GM19351 (cell line): ENCODE measurements around the gene ELP4.
"Not testable (repeated sequence)": the region's sequence is repeated elsewhere in the genome, so short reads cannot be mapped to it uniquely, and the experiment has no call there.

ENCODE experiments used
- ATAC-seq: cut with Tn5 transposase; IDR thresholded peaks from one replicate; pipeline ENCODE4 v1.9.1; 2021; ENCODE audit warnings: mild to moderate bottlenecking, moderate library complexity; ENCODE audit not compliant: unreplicated experiment

The ELP4 gene

GRCh38 chr11:31643857-31644256, 134.3 kb downstream of the ELP4 start:
- no peak for ATAC-seq

- no peak for ATAC-seq
Observed at GRCh38 chr11:31645747-31646146, 136.2 kb downstream of the ELP4 start.

- ATAC-seq: no peak
Observed at GRCh38 chr11:31646216-31646615, 136.6 kb downstream of the ELP4 start.

GRCh38 chr11:31649129-31649966, 139.8 kb downstream of the ELP4 start:
- no peak for ATAC-seq

- ATAC-seq: peak; percentile 37
Observed at GRCh38 chr11:31651208-31651607, 141.6 kb downstream of the ELP4 start.

- ATAC-seq: peak; percentile 70
Observed at GRCh38 chr11:31651822-31652221, 142.3 kb downstream of the ELP4 start.

GRCh38 chr11:31652528-31652927, 143.0 kb downstream of the ELP4 start:
- peak; percentile 75 for ATAC-seq

- ATAC-seq: no peak
Observed at GRCh38 chr11:31655483-31655882, 145.9 kb downstream of the ELP4 start.

GRCh38 chr11:31656051-31656450, 146.5 kb downstream of the ELP4 start:
- no peak for ATAC-seq

GRCh38 chr11:31657091-31657490, 147.5 kb downstream of the ELP4 start:
- ATAC-seq: no peak

- ATAC-seq: no peak
Observed at GRCh38 chr11:31664129-31664528, 154.6 kb downstream of the ELP4 start.

- ATAC-seq: no peak
Observed at GRCh38 chr11:31664954-31665353, 155.4 kb downstream of the ELP4 start.

GRCh38 chr11:31671681-31672080, 162.1 kb downstream of the ELP4 start:
- ATAC-seq: no peak

GRCh38 chr11:31673108-31673507, 163.5 kb downstream of the ELP4 start:
- not testable (repeated sequence) for ATAC-seq

- no peak for ATAC-seq
Observed at GRCh38 chr11:31676280-31676982, 166.9 kb downstream of the ELP4 start.

GRCh38 chr11:31680770-31681169, 171.2 kb downstream of the ELP4 start:
- ATAC-seq: no peak

- no peak for ATAC-seq
Observed at GRCh38 chr11:31687256-31687655, 177.7 kb downstream of the ELP4 start.

GRCh38 chr11:31687861-31688260, 178.3 kb downstream of the ELP4 start:
- ATAC-seq: no peak

- no peak for ATAC-seq
Observed at GRCh38 chr11:31689559-31689958, 180.0 kb downstream of the ELP4 start.

GRCh38 chr11:31690041-31690440, 180.5 kb downstream of the ELP4 start:
- ATAC-seq: no peak

GRCh38 chr11:31690516-31690915, 180.9 kb downstream of the ELP4 start:
- no peak for ATAC-seq

- ATAC-seq: no peak
Observed at GRCh38 chr11:31692466-31692865, 182.9 kb downstream of the ELP4 start.
